Fibroblast of lung (primary cell): Measurements from ENCODE around the gene MAGI2.

Experiments used
- EZH2 ChIP-seq: IDR thresholded peaks from 2 replicates; pipeline ENCODE4 v1.5.1; 2012; ENCODE audit warnings: low read length, control low read depth, mild to moderate bottlenecking; ENCODE audit errors: missing control alignments
- TF ChIP-seq, protein P1 (sequence below), 2 donors: IDR thresholded peaks in 1 of 2; conservative IDR thresholded peaks in 1 of 2; 1 replicate in 1 of 2; 2 replicates in 1 of 2; pipeline ENCODE4 v1.5.1; 2011 to 2012; ENCODE audit warnings: low read length in 2 of 2, control low read depth in 1 of 2, inconsistent platforms in 1 of 2, low read depth in 1 of 2, mild to moderate bottlenecking in 1 of 2

DNA sequence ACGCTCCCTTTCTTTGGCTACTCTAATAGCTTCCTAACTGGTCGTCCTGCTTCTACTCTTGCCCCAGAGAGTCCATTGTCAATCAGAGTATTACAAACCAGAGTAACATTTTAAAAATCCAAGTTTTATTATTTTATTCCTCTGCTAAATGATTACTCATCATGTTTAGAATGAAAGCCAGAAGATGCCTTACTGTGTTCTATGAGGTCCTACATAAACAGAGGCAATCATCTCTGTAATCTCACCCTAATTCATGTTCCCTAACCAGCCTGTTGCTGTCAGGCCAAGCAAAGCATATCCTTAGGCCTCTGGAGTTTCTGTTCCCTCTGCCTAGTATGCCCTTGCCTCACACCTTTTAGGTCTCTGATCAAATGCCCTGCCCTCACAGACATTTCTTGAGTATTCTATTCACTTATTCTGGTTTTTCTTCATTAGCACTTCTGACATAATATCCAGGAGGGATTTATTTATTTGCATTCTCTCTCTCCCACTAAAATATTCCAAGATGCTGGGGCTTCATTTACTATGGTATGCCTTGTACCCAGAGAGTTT, 1157.3 kb downstream of the MAGI2 start:
- TF ChIP-seq, protein P1, sequence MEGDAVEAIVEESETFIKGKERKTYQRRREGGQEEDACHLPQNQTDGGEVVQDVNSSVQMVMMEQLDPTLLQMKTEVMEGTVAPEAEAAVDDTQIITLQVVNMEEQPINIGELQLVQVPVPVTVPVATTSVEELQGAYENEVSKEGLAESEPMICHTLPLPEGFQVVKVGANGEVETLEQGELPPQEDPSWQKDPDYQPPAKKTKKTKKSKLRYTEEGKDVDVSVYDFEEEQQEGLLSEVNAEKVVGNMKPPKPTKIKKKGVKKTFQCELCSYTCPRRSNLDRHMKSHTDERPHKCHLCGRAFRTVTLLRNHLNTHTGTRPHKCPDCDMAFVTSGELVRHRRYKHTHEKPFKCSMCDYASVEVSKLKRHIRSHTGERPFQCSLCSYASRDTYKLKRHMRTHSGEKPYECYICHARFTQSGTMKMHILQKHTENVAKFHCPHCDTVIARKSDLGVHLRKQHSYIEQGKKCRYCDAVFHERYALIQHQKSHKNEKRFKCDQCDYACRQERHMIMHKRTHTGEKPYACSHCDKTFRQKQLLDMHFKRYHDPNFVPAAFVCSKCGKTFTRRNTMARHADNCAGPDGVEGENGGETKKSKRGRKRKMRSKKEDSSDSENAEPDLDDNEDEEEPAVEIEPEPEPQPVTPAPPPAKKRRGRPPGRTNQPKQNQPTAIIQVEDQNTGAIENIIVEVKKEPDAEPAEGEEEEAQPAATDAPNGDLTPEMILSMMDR (conservative IDR thresholded peaks at IDR 0.05 in 1 of 2, IDR thresholded peaks at IDR 0.05 in 1 of 2; ENCODE audit: low read depth in 1 of 2, low read length in 2 of 2), result no peak
- TF ChIP-seq EZH2, result no peak
